ENCODE results near the gene ZNF652.

The ZNF652 gene

GRCh38 chr17:49341356-49341755 is 20.7 kb downstream of the ZNF652 start:
- no peak for DNase-seq (ENCODE audit: low spot score)
- no peak for TF ChIP-seq CTCF (conservative IDR thresholded peaks at IDR 0.05; ENCODE audit: low read depth)
- CTCF ChIA-PET = interaction anchor here (1.1 kb wide), 1 partner anchor 13 kb away, joined by 4 read pairs; no protein-coding TSS in a partner anchor
- no peak overlapping the region for H3K27ac ChIP-seq
- POLR2A ChIA-PET (ENCODE audit: low non-redundant PET) = no interaction called here

GRCh38 chr17:49339354-49339753 is 22.7 kb downstream of the ZNF652 start:
- no peak for TF ChIP-seq CTCF (conservative IDR thresholded peaks at IDR 0.05; ENCODE audit: low read depth)
- no peak overlapping the region for H3K27ac ChIP-seq
- ChIA-PET POLR2A (ENCODE audit: low non-redundant PET) (no interaction called here), CTCF (no interaction called here)
- DNase-seq (ENCODE audit: low spot score) = no peak

GRCh38 chr17:49338883-49339282 is 23.2 kb downstream of the ZNF652 start:
- POLR2A ChIA-PET (ENCODE audit: low non-redundant PET) = no interaction called here
- DNase-seq (ENCODE audit: low spot score) = no peak
- H3K27ac ChIP-seq = no peak overlapping the region
- CTCF ChIA-PET = no interaction called here
- no peak for TF ChIP-seq CTCF (conservative IDR thresholded peaks at IDR 0.05; ENCODE audit: low read depth)

- CTCF ChIA-PET = interaction anchor here (0.6 kb wide), 1 partner anchor 881 kb away, joined by 4 read pairs; no protein-coding TSS in a partner anchor
- no peak overlapping the region for H3K27ac ChIP-seq
- POLR2A ChIA-PET (ENCODE audit: low non-redundant PET) = no interaction called here
- TF ChIP-seq CTCF (conservative IDR thresholded peaks at IDR 0.05; ENCODE audit: low read depth) = no peak
- no peak for DNase-seq (ENCODE audit: low spot score)
Observed at GRCh38 chr17:49337884-49338283, 24.2 kb downstream of the ZNF652 start.

- no peak for DNase-seq (ENCODE audit: low spot score)
- TF ChIP-seq CTCF (conservative IDR thresholded peaks at IDR 0.05; ENCODE audit: low read depth) = no peak
- ChIA-PET CTCF (no interaction called here), POLR2A (ENCODE audit: low non-redundant PET) (interaction anchor here (0.7 kb wide), 1 partner anchor 583 kb away, joined by 5 read pairs; no protein-coding TSS in a partner anchor)
- H3K27ac ChIP-seq = no peak overlapping the region
Observed at GRCh38 chr17:49334744-49335512, 27.1 kb downstream of the ZNF652 start.

- POLR2A ChIA-PET (ENCODE audit: low non-redundant PET) = no interaction called here
- DNase-seq (ENCODE audit: low spot score) = no peak
- CTCF ChIA-PET = no interaction called here
- peak overlapping the region; percentile 39; the same call in 1 of the 2 replicates for H3K27ac ChIP-seq
- TF ChIP-seq CTCF (conservative IDR thresholded peaks at IDR 0.05; ENCODE audit: low read depth) = no peak
Observed at GRCh38 chr17:49333804-49334203, 28.2 kb downstream of the ZNF652 start.

Measured in RWPE1 (cell line).